Activated T-helper 17 cell treated with anti-CD3 and anti-CD28 coated beads, Interleukin-2, amount 50 U/mL, for 72 hours (primary cell): Measurements from ENCODE around the gene HTR1A. TPM values are rescaled to one million over a fixed set of nuclear protein-coding genes. Genes with fewer than 3 reads are reported as not detected.

Experiments
- ATAC-seq: fragments of 150-1000 bp; cut with Tn5 transposase; replicated peaks from 2 replicates; pipeline ENCODE4 v1.10.0; 2021; ENCODE audit warnings: mild to moderate bottlenecking, moderate library complexity
- H3K27ac Mint-ChIP-seq: one replicate; pipeline ENCODE4 v1.8.0; 2022; ENCODE audit warnings: mixed read lengths
- H3K27me3 Mint-ChIP-seq: one replicate; pipeline ENCODE4 v1.8.0; 2022; ENCODE audit warnings: mixed read lengths
- H3K36me3 Mint-ChIP-seq: one replicate; pipeline ENCODE4 v1.8.0; 2022; ENCODE audit warnings: low read depth, mild to moderate bottlenecking, mixed read lengths
- H3K4me1 Mint-ChIP-seq: one replicate; pipeline ENCODE4 v1.8.0; 2022; ENCODE audit warnings: mixed read lengths
- H3K4me3 Mint-ChIP-seq: one replicate; pipeline ENCODE4 v1.8.0; 2022; ENCODE audit warnings: mild to moderate bottlenecking, mixed read lengths
- H3K9me3 Mint-ChIP-seq: one replicate; pipeline ENCODE4 v1.8.0; 2022; ENCODE audit warnings: mixed read lengths
- total RNA-seq, 2 donors: library from RNA; stranded (reverse); gene quantifications; one replicate each; pipeline ENCODE4 v1.2.3, GENCODE V29; 2022

The HTR1A gene
- not detected for total RNA-seq

GRCh38 chr5:63962279-63962678 is at the start of gene HTR1A:
Gene HTR1A (minus strand): TSS chr5:63962445. CDS start chr5:63961719, 726 bp downstream.
- H3K27me3 Mint-ChIP-seq = peaks cover 30% of the 10 kb centered on the region
- H3K27ac Mint-ChIP-seq = no peak within 1 kb of the TSS
- H3K4me3 Mint-ChIP-seq = no peak within 1 kb of the TSS
- no peaks in the 10 kb centered on the region for H3K4me1 Mint-ChIP-seq
- H3K9me3 Mint-ChIP-seq = peaks cover 14% of the 10 kb centered on the region
- ATAC-seq = no peak
- H3K36me3 Mint-ChIP-seq = no peaks in the 10 kb centered on the region

- Mint-ChIP-seq H3K27me3 (no peaks in the 10 kb centered on the region), H3K4me3 (no peak overlapping the region), H3K36me3 (no peaks in the 10 kb centered on the region), H3K9me3 (peaks cover 8% of the 10 kb centered on the region), H3K27ac (no peak overlapping the region), H3K4me1 (no peaks in the 10 kb centered on the region)
- ATAC-seq = no peak
Measured at GRCh38 chr5:64003966-64004365, 41.7 kb upstream of the HTR1A start.

DNA sequence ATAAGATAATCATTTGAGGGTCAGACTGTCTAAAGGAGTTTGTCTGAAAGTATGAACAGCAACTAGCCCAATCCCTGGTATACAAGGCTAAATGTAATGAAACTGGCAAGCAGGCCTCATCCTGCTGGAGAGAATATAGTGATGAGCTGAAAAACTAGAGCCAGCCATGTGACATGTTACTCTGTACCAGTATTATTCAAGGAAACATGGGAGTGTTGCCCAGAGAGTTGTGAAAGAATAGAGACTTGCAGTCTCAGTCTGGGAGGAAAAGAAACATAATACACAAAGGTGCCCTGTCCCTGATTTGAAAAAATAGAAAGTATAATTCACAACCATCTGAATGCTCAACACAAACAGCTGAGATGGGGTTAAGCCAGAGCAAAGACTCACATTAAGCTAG is 37.9 kb upstream of the HTR1A start:
- peaks cover 9% of the 10 kb centered on the region for H3K9me3 Mint-ChIP-seq
- no peak for ATAC-seq
- no peak overlapping the region for H3K27ac Mint-ChIP-seq
- H3K27me3 Mint-ChIP-seq = no peaks in the 10 kb centered on the region
- H3K36me3 Mint-ChIP-seq = no peaks in the 10 kb centered on the region
- H3K4me1 Mint-ChIP-seq = no peaks in the 10 kb centered on the region
- no peak overlapping the region for H3K4me3 Mint-ChIP-seq

DNA sequence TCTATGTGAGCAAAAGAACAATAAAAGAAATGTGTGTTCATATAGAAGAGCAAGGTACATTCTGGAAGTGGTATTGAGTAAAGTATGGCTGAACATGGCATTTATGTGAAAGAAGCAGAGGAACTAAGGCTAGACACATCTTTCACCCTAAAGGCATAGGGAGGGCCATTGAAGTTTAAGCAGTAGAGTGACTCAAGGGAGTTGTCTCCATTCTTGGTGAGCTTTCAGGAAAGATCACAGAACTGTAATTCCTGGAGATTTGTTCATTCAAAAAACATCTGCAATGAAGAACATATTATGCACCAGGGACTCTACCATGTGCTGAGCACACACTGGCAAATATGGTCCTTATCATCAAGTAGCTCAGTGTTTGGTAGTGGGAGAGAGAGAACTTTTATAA is 24.8 kb upstream of the HTR1A start:
- Mint-ChIP-seq H3K9me3 (no peaks in the 10 kb centered on the region), H3K27ac (no peak overlapping the region), H3K4me1 (no peaks in the 10 kb centered on the region), H3K4me3 (no peak overlapping the region), H3K27me3 (no peaks in the 10 kb centered on the region), H3K36me3 (no peaks in the 10 kb centered on the region)
- no peak for ATAC-seq

- H3K27ac Mint-ChIP-seq = no peak overlapping the region
Measured at GRCh38 chr5:63981864-63982263, 19.6 kb upstream of the HTR1A start.

GRCh38 chr5:63963926-63964325 is 1.7 kb upstream of the HTR1A start:
- Mint-ChIP-seq H3K9me3 (peaks cover 14% of the 10 kb centered on the region), H3K4me1 (no peaks in the 10 kb centered on the region), H3K36me3 (no peaks in the 10 kb centered on the region), H3K27ac (no peak overlapping the region), H3K4me3 (no peak overlapping the region), H3K27me3 (peaks cover 24% of the 10 kb centered on the region)
- no peak for ATAC-seq

More at GRCh38 chr5:63981864-63982263, 19.6 kb upstream of the HTR1A start:
- Mint-ChIP-seq H3K27me3 (no peaks in the 10 kb centered on the region), H3K36me3 (no peaks in the 10 kb centered on the region), H3K9me3 (peaks cover 15% of the 10 kb centered on the region), H3K4me1 (no peaks in the 10 kb centered on the region), H3K4me3 (no peak overlapping the region)
- no peak for ATAC-seq

- H3K27me3 Mint-ChIP-seq = peaks cover 30% of the 10 kb centered on the region
- no peak overlapping the region for H3K4me3 Mint-ChIP-seq
- ATAC-seq = no peak
- no peaks in the 10 kb centered on the region for H3K4me1 Mint-ChIP-seq
- peaks cover 14% of the 10 kb centered on the region for H3K9me3 Mint-ChIP-seq
- no peak overlapping the region for H3K27ac Mint-ChIP-seq
- no peaks in the 10 kb centered on the region for H3K36me3 Mint-ChIP-seq
Measured at GRCh38 chr5:63963080-63963735, 963 bp upstream of the HTR1A start.

GRCh38 chr5:63961598-63962161 is 565 bp downstream of the HTR1A start:
- no peak for ATAC-seq
- Mint-ChIP-seq H3K4me1 (no peaks in the 10 kb centered on the region), H3K4me3 (no peak overlapping the region), H3K9me3 (peaks cover 14% of the 10 kb centered on the region), H3K27ac (no peak overlapping the region), H3K36me3 (no peaks in the 10 kb centered on the region), H3K27me3 (peaks cover 30% of the 10 kb centered on the region)

GRCh38 chr5:63961125-63961597 is 1.1 kb downstream of the HTR1A start:
- Mint-ChIP-seq H3K36me3 (no peaks in the 10 kb centered on the region), H3K4me1 (no peaks in the 10 kb centered on the region), H3K27me3 (peaks cover 30% of the 10 kb centered on the region), H3K9me3 (peaks cover 14% of the 10 kb centered on the region), H3K27ac (no peak overlapping the region), H3K4me3 (no peak overlapping the region)
- no peak for ATAC-seq

DNA sequence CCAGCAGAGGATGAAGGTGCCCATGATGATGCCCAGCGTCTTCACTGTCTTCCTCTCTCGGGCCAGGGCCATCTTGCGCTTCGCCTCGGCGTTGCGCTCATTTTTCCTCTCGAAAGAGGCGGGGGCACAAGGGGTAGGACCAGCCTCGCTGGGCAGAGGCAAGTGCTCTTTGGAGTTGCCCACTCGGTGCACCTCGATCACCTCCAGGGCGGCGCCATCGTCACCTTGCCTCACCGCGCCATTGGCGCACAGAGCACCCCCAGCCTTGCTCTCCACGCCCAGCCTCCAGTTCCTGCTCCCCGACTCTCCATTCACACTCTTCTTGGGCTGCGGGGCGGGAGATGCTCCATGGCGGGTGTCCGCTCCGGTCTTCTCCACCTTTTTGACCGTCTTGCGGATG is 1.6 kb downstream of the HTR1A start:
- Mint-ChIP-seq H3K36me3 (no peaks in the 10 kb centered on the region), H3K27ac (no peak overlapping the region), H3K27me3 (peaks cover 30% of the 10 kb centered on the region), H3K9me3 (peaks cover 18% of the 10 kb centered on the region), H3K4me1 (no peaks in the 10 kb centered on the region), H3K4me3 (no peak overlapping the region)
- ATAC-seq = no peak

DNA sequence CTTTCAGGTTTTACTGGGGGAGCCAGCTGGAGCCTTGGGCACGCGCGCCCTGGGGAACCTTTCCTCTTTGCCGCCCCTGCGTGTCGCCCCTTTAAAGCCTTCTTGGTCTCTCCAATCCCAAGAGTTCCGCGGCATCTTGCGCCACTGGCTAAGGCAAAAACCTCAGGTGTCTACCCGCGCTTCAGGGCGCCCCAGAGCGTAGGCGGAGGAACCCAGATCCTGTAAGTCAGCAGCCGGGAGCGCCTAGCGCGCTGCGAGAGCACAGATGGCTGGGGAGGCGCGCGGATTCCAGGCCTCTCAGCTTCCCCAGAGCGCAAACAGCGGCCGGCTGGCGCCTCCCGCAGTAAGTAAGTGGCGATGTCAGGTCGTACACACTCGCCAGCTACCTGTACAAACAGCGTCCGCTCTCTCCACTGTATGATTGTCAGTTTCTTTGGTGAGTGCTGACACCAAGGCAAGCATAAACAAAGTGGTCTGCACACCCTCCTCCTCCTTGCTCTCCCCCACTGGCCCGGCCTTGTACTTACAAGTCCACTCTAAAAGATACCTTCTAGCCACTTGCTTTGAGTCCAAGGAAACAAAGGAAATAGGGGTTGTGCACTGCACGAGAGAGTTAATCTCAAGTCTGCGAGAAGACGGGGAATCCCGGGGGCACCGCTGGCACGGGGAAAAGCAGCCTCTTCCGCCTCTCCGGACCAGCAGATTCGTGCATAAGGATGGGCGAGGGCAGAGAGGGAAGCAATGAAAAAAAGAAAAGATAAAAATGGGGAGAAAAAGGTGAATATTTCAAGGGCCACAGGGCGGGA is 2.9 kb downstream of the HTR1A start:
- Mint-ChIP-seq H3K27ac (no peak overlapping the region), H3K27me3 (peaks cover 30% of the 10 kb centered on the region), H3K4me3 (no peak overlapping the region), H3K4me1 (no peaks in the 10 kb centered on the region), H3K36me3 (no peaks in the 10 kb centered on the region), H3K9me3 (peaks cover 18% of the 10 kb centered on the region)
- ATAC-seq = no peak

DNA sequence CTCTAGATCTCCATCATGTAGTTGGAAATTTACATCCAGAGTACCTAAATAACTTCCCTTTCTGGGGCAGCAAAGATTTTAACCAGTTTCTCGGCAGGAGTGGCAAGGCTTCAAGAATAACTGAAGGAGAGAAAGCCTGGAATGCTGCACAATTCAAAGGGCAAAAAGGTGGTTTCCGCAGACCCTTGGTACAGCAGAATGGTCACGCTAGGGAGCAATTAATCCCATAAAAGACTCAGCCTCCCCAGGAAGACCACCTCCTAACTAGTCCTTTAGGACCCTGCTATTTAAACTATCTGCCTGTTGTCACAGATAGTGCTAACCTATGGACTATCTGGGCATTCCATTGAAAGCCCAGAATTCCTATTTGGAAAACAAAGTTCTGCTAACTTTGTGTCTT is 3.6 kb downstream of the HTR1A start:
- peaks cover 30% of the 10 kb centered on the region for H3K27me3 Mint-ChIP-seq
- H3K4me1 Mint-ChIP-seq = no peaks in the 10 kb centered on the region
- peaks cover 21% of the 10 kb centered on the region for H3K9me3 Mint-ChIP-seq
- no peak overlapping the region for H3K27ac Mint-ChIP-seq
- H3K36me3 Mint-ChIP-seq = no peaks in the 10 kb centered on the region
- no peak overlapping the region for H3K4me3 Mint-ChIP-seq
- no peak for ATAC-seq

DNA sequence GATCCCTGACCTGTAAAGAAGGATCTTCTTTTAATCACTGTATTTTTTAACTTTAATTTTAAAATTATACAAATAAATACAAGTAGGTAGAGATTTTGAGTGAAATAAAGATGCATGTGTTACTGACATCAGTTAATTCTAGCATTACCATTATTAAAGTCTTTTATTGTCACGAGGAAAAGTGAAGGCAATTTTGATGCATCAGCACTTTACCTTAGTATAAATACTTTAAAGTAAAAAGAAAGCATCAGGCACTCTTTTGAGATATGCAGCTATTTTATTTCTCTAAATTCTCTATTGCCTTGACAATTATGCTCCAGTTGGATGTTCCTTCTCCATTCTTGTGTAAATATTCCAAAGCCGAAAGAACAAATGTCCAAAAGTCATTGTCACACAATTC is 4.6 kb downstream of the HTR1A start:
- Mint-ChIP-seq H3K9me3 (peaks cover 20% of the 10 kb centered on the region), H3K27ac (no peak overlapping the region), H3K36me3 (no peaks in the 10 kb centered on the region), H3K4me1 (no peaks in the 10 kb centered on the region), H3K4me3 (no peak overlapping the region), H3K27me3 (peaks cover 29% of the 10 kb centered on the region)
- no peak for ATAC-seq

DNA sequence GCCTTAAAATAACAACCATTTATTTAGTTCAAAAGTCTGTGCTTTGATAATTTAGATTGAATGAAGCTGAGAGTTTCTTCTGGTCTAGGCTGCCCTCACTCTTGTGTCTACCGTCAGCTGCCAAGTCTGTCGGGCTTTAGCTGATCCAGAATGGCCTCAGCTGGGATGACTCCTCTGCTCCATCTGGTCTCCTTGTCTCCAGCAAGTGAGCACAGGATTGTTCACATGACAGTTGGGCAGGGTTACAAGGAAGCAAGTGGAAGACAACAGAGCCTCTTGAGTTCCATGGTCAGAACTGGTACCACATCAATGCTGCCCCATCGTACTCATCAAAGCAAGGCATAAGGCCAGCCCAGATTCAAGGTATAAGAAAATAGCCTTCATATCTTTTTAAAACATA is 9.0 kb downstream of the HTR1A start:
- H3K9me3 Mint-ChIP-seq = peaks cover 7% of the 10 kb centered on the region
- no peaks in the 10 kb centered on the region for H3K27me3 Mint-ChIP-seq
- no peaks in the 10 kb centered on the region for H3K4me1 Mint-ChIP-seq
- ATAC-seq = no peak
- H3K27ac Mint-ChIP-seq = no peak overlapping the region
- no peaks in the 10 kb centered on the region for H3K36me3 Mint-ChIP-seq
- H3K4me3 Mint-ChIP-seq = no peak overlapping the region

DNA sequence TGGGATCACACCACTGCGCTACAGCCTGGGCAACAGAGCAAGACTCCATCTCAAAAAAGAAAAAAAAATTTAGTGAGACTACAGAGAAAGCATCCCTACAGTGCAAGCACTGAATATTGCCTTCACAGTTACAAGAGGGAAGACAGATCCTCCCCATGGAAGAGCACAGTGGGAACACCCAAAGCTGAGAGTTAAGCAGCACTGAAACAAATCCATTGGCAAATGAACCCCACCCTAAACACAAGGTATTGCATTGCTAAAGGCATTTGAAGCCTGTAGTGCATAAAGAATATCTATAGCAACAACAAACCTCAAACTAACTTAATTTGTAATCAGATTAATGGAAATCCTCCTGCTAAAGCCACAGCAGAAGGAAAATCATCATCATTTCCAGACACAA is 27.1 kb downstream of the HTR1A start:
- Mint-ChIP-seq H3K36me3 (no peaks in the 10 kb centered on the region), H3K4me3 (no peak overlapping the region), H3K27ac (no peak overlapping the region), H3K4me1 (no peaks in the 10 kb centered on the region), H3K9me3 (peaks cover 4% of the 10 kb centered on the region), H3K27me3 (no peaks in the 10 kb centered on the region)
- ATAC-seq = no peak
